Left cardiac atrium (tissue), 4 donors: ENCODE data around the gene RNF149. TPM values are rescaled to one million over a fixed set of nuclear protein-coding genes. Genes with fewer than 3 reads are reported as not detected.
A peak's percentile ranks its signal among the peaks of the same experiment; 100 is the strongest.

Experiments
- ATAC-seq, 2 donors: fragments of 200-7000 bp; cut with Tn5 transposase; one replicate each; pipeline ENCODE4 v1.9.1; 2020; ENCODE audit warnings: mild to moderate bottlenecking in 2 of 2, moderate library complexity in 2 of 2
- DNase-seq: peaks from one replicate; pipeline ENCODE4 v3.0.0-alpha.2; 2020
- intact Hi-C, 2 donors: fragments of 100-400 bp; cut with DNase I; formaldehyde crosslinking; loops; one replicate each; pipeline versions ENCODE4 v1.14.1 to v1.15.1; 2022 to 2023
- total RNA-seq, 2 donors: library from RNA; stranded (reverse); fragmentation: NEBNext Ultra II Directional; extraction: Animal tissue kit (Norgen Biotek cat#: 25700); gene quantifications; one replicate each; pipeline ENCODE4 v1.2.1, GENCODE V29; 2021
- donor health status: DM: no; HTN: yes; CAD: no.
- donor health status: DM: no; HTN: yes; CAD: no; lungs with severe emphysema.
- donor health status: DM: yes; HTN: yes; CAD: no.
- donor health status: Dilated cardiomyopathy.

RNF149 gene
- total RNA-seq, 2 donors from 2014 or later, result 22.3 to 38.0 TPM

GRCh38 chr2:101302016-101302415, 6.5 kb downstream of the RNF149 start:
- ATAC-seq (no peak), DNase-seq (no peak)
- intact Hi-C loops, result no loop called here

- intact Hi-C loops, result no loop called here
- ATAC-seq (peak in 1 of 2 donors; percentile 13), DNase-seq (no peak)
Observed at GRCh38 chr2:101300836-101301235, 7.7 kb downstream of the RNF149 start.

DNA sequence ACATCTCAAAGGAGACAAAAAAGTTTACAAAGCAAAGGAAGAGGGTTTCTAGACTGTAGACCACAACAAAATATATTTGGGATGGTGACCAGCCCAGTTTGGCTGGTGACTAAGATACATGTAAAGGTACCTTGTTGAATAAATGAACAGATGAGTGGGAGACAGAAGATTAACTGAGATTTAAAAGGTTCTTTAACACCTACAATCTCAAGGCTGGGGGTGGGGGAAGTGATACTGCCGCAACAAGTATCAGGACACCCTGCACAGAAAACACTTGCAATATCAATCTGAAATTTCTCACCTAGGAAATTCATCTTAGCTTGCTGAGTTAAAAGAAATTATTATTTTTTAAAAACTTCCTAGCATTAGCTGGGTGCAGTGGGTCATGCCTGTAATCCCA, 8.3 kb downstream of the RNF149 start:
- DNase-seq, result no peak
- no peak for ATAC-seq
- intact Hi-C loops, result no loop called here

DNA sequence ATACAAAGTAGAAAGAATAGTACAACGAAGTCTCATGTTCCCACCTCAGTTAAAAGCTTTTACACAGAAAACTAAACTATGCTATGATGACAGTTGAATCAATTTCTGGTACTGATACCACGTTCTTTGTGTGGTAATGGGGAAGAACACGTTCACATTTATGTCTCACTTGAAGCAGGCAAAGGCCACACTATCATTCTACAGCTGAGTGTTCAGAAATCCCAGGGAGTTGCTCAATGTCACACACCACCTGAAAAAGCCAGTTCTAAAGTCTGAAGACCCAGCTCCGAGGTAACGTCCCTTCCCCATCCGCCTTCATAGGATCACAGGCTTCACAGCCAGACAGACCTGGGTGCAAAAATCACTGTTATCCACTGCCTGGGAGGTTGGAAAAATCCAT, 8.9 kb downstream of the RNF149 start:
- intact Hi-C loops, result no loop called here
- ATAC-seq (no peak), DNase-seq (no peak)

- no peak for DNase-seq
- intact Hi-C loops, result no loop called here
- no peak for ATAC-seq
Observed at GRCh38 chr2:101297383-101297782, 11.1 kb downstream of the RNF149 start.

GRCh38 chr2:101296371-101296770, 12.1 kb downstream of the RNF149 start:
- intact Hi-C loops, result no loop called here
- ATAC-seq (no peak), DNase-seq (no peak)

- ATAC-seq (no peak), DNase-seq (no peak)
- intact Hi-C loops, result no loop called here
Observed at GRCh38 chr2:101295895-101296294, 12.6 kb downstream of the RNF149 start.

- DNase-seq (no peak), ATAC-seq (no peak)
- intact Hi-C loops, result no loop called here
Observed at GRCh38 chr2:101294861-101295260, 13.6 kb downstream of the RNF149 start.

DNA sequence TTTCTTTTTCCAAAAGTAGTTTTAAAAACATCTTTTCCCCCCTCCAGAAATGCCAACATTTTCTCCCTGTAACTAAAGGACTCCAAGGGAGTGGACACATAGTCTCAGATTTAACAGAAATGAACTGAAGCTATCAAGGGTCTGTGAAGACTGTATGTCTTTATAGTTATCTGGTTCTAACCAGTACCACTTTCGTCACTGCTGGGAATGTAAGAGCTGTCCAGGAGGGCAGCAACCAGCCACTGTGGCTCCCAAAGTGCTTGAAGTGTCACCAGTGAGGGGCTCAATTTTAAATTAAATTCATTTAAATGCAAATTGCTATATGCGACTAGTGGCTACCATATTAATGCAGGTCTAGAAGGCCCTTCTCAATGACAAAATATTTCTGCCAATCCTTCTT, 15.0 kb downstream of the RNF149 start:
- intact Hi-C loops, result no loop called here
- DNase-seq, result no peak
- ATAC-seq, result no peak

DNA sequence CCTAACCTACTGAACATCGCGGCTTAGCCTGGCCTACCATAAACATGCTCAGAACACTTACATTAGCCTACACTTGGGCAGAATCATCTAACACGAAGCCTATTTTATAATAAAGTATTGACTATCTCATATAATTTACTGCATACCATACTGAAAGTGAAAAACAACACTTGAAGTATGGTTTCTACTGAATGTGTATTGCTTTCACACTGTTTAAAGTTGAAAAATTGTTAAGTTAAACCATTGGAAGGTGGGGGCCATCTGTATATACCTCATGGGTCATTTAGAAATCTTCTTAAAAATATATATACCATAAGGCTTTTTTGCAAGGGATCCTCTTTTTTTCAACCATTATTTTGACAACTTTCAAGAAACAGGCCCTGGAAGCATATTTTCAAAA, 16.5 kb downstream of the RNF149 start:
- intact Hi-C loops, result no loop called here
- DNase-seq (no peak), ATAC-seq (no peak)

DNA sequence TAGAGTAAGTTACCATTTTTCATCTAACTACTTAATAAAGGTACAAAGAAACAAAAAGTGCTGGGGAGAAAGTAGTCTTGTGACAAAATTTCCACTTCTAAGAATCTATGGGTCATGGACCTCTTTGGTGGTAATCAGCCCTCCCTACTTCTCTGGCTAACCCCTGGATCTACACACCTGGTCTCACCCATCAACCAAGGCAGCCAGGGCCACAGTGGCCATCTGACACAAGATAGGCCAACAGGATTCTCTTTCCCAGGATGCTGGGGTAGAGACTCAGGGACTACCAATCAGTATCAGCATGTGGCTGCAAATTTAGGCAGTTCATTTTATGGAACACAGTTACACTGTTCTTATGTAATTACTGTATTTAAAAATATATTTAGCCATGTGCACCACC, 17.8 kb downstream of the RNF149 start:
- intact Hi-C loops, result no loop called here
- no peak for ATAC-seq
- DNase-seq, result no peak

GRCh38 chr2:101287303-101287702, 21.2 kb downstream of the RNF149 start:
- DNase-seq, result no peak

DNA sequence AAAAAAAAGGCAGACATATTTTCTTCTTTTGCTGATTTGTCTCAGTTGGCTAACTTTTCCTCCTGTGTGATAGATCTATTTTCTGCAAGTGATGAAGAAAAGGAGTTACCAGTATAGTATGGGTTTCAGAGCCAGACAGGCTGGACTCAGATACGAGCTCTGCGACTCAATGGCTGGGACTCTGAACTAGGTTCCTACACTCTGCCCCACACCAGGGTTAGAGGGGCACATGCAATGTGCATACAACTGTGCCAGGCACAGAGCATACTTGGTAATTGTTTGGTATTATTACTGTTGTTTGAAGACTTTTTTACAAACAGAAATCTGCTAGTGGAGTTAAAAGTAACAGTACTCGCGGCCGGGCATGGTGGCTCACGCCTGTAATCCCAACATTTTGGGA, 21.8 kb downstream of the RNF149 start:
- no peak for ATAC-seq
- DNase-seq, result no peak
- intact Hi-C loops, result no loop called here

More at GRCh38 chr2:101287303-101287702, 21.2 kb downstream of the RNF149 start:
- no peak for ATAC-seq
- intact Hi-C loops, result no loop called here

- no peak for ATAC-seq
- DNase-seq, result no peak
- intact Hi-C loops, result no loop called here
Observed at GRCh38 chr2:101282980-101283379, 25.5 kb downstream of the RNF149 start.

DNA sequence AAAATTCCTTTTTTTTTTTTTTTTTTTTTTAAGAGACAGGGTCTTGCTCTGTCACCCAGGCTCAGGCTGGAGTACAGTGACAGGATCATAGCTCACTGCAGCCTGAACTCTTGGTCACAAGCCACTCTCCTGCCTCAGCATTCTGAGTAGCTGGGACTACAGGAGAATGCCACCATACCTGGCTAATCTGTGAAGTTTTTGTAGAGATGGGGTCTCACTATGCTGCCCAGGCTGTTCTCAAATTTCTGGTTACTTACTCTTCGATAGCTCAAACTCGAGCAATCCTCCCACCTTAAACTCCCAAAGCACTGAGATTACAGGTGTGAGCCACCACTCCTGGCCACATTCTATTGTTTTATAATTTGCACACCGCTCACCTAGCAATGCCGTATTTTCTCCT, 27.0 kb downstream of the RNF149 start:
- intact Hi-C loops, result no loop called here
- no peak for DNase-seq
- no peak for ATAC-seq

GRCh38 chr2:101278925-101279324, 29.6 kb downstream of the RNF149 start:
- no peak for DNase-seq
- intact Hi-C loops, result no loop called here
- no peak for ATAC-seq

DNA sequence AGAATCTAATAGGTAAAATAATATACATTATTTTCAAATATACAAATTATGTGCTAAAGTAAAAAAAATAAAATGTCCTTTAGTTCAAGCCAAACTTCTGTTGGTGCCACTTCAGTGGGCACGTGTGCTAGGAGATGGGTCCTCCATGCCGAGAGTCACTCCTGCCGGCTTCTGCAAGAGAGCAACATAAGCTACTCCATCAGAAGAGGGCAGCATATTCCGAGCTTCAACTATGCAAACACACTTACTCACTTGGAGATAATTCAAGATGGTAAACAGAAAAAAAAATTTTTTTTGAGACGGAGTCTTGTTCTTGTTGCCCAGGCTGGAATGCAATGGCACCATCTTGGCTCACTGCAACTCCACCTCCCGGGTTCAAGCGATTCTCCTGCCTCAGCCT, 31.4 kb downstream of the RNF149 start:
- no peak for DNase-seq
- intact Hi-C loops, result no loop called here
- no peak for ATAC-seq

- DNase-seq (no peak), ATAC-seq (no peak)
- intact Hi-C loops, result no loop called here
Observed at GRCh38 chr2:101274142-101274541, 34.4 kb downstream of the RNF149 start.

GRCh38 chr2:101273056-101273455, 35.4 kb downstream of the RNF149 start:
- no peak for ATAC-seq
- intact Hi-C loops, result no loop called here
- DNase-seq, result no peak

DNA sequence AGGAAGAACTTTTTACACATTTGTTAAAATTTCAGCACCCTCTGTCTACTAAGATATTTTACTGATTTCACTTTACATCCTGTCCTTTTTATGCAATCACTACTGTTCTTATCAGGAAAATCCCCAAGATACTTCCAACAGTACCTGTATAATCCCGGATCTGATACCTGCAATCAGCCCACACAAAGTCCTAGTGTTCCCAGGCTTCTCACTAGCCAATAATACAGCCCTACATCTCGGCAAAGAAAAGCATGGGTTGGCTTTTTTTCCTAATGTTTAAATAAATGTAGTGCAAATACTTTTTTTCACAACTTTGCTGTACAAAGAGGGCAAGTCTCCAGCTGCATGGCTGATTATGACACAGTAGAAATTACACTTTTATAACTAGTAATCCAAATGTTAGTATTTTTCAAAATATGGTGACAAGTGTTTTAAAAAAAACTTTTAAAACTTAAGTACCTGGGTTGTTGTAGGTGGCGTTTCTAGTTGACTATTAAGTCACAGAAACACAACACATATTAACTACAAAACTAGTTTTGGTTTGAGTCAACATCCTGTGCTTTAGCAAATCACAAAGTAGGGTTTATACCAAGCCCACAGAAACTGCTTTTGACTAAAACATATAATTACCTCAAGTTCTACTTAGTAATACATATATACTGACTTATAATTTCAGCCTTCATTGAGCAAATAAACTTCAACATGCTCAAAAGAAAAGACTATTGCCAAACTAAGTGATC, 36.3 kb downstream of the RNF149 start:
- ATAC-seq (no peak), DNase-seq (no peak)
- intact Hi-C loops, result no loop called here

DNA sequence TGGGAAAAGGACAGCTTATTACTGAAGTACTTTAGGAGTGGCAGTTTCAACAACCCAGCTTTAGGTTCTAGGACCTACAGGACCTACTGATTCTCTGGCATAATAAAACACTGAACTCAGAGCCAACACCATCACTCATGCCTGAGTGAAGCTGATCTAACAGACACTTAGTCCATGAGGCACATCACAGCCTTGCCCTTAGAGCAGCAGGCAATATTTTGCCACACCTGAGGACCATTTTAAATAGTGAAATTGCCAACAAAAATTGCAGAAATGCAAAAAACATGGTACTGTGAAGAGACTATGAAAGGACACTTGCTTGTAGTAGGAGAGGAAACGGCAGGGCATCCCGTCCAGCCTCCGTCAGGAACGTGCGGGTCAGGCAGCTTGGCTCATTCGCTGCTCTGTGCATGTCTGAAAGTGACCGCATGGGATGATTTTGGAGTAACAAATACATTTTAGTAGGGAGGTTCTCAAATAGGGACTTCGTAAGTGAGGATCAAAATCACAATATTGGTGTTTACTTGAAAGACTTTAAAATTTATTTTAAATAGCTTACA, 37.7 kb downstream of the RNF149 start:
- intact Hi-C loops, result no loop called here
- DNase-seq (no peak), ATAC-seq (no peak)
